HG02840 (cell line): ENCODE data around the gene RACGAP1.
"Not testable (repeated sequence)": the region's sequence is repeated elsewhere in the genome, so short reads cannot be mapped to it uniquely, and the experiment has no call there.

Source experiments
- ATAC-seq: cut with Tn5 transposase; IDR thresholded peaks from one replicate; pipeline ENCODE4 v1.9.1; 2021; ENCODE audit warnings: mild to moderate bottlenecking, moderate library complexity, moderate number of reproducible peaks; ENCODE audit not compliant: unreplicated experiment, low FRiP score

The RACGAP1 gene

GRCh38 chr12:50032515-50032853, 7.2 kb upstream of the RACGAP1 start:
- ATAC-seq, result no peak

- not testable (repeated sequence) for ATAC-seq
Measured at GRCh38 chr12:50030449-50030848, 5.2 kb upstream of the RACGAP1 start.

- ATAC-seq, result no peak
Measured at GRCh38 chr12:50026691-50027090, 1.4 kb upstream of the RACGAP1 start.

GRCh38 chr12:50024805-50025186, 498 bp downstream of the RACGAP1 start:
- peak; percentile 4 for ATAC-seq

GRCh38 chr12:50024227-50024626, 1.1 kb downstream of the RACGAP1 start:
- no peak for ATAC-seq

GRCh38 chr12:50022903-50023302, 2.4 kb downstream of the RACGAP1 start:
- ATAC-seq, result no peak

GRCh38 chr12:50021031-50021430, 4.3 kb downstream of the RACGAP1 start:
- no peak for ATAC-seq

GRCh38 chr12:50019524-50019923, 5.8 kb downstream of the RACGAP1 start:
- ATAC-seq, result no peak

- ATAC-seq, result no peak
Measured at GRCh38 chr12:50018968-50019367, 6.3 kb downstream of the RACGAP1 start.

GRCh38 chr12:50018154-50018553, 7.1 kb downstream of the RACGAP1 start:
- ATAC-seq, result no peak

- no peak for ATAC-seq
Measured at GRCh38 chr12:50017641-50018040, 7.7 kb downstream of the RACGAP1 start.

- no peak for ATAC-seq
Measured at GRCh38 chr12:50016501-50017475, 8.5 kb downstream of the RACGAP1 start.

- ATAC-seq, result no peak
Measured at GRCh38 chr12:50014342-50014741, 11.0 kb downstream of the RACGAP1 start.

GRCh38 chr12:50013361-50014147, 11.7 kb downstream of the RACGAP1 start:
- ATAC-seq, result no peak

GRCh38 chr12:50006754-50007442, 18.4 kb downstream of the RACGAP1 start:
- ATAC-seq, result no peak

GRCh38 chr12:50006280-50006679, 19.0 kb downstream of the RACGAP1 start:
- no peak for ATAC-seq

GRCh38 chr12:50005175-50005574, 20.1 kb downstream of the RACGAP1 start:
- ATAC-seq, result no peak

- ATAC-seq, result no peak
Measured at GRCh38 chr12:50004696-50005095, 20.6 kb downstream of the RACGAP1 start.

GRCh38 chr12:50003595-50003994, 21.7 kb downstream of the RACGAP1 start:
- ATAC-seq, result no peak

- no peak for ATAC-seq
Measured at GRCh38 chr12:49998453-49998852, 26.8 kb downstream of the RACGAP1 start.

GRCh38 chr12:49990273-49990672, 35.0 kb downstream of the RACGAP1 start:
- ATAC-seq, result no peak
